CD4-positive, alpha-beta memory T cell (primary cell): Measurements from ENCODE around the gene SCTR. TPM values are rescaled to one million over a fixed set of nuclear protein-coding genes. Genes with fewer than 3 reads are reported as not detected.

Experiments
- CTCF ChIA-PET: fragments of 350-600 bp; sonication (Branson Sonifier 250); formaldehyde crosslinking; loops from one replicate; lab custom pipeline; 2021; ENCODE audit warnings: inconsistent platforms; ENCODE audit not compliant: partially characterized antibody; lab: Charles Lee
- POLR2A ChIA-PET: fragments of 350-600 bp; sonication (Branson Sonifier 250); formaldehyde crosslinking; loops from one replicate; lab custom pipeline; 2021; ENCODE audit not compliant: partially characterized antibody; lab: Charles Lee
- DNase-seq, 5 donors: peaks; one replicate each; pipeline versions ENCODE4 v3.0.0 to v3.0.0-alpha.2; 2020 to 2022; ENCODE audit warnings: mixed read lengths in 1 of 5
- H3K27ac ChIP-seq: one replicate; pipeline ENCODE4 v1.7.0; 2013; ENCODE audit warnings: low read depth, low read length
- H3K27me3 ChIP-seq: 2 replicates; pipeline ENCODE4 v1.7.0; 2013; ENCODE audit warnings: mild to moderate bottlenecking, low read length, moderate library complexity; ENCODE audit not compliant: insufficient read depth
- H3K36me3 ChIP-seq: 2 replicates; pipeline ENCODE4 v1.7.0; 2013; ENCODE audit warnings: mild to moderate bottlenecking, low read length, moderate library complexity; ENCODE audit not compliant: insufficient read depth
- H3K4me1 ChIP-seq: 2 replicates; pipeline ENCODE4 v1.7.0; 2013; ENCODE audit warnings: mild to moderate bottlenecking, low read length, moderate library complexity; ENCODE audit not compliant: insufficient read depth
- H3K4me3 ChIP-seq, 2 donors: one replicate each; pipeline ENCODE4 v1.7.0; 2013; ENCODE audit warnings: low read length in 2 of 2, mild to moderate bottlenecking in 1 of 2
- H3K9me3 ChIP-seq, 2 donors: one replicate each; pipeline ENCODE4 v1.7.0; 2013; ENCODE audit warnings: low read length in 2 of 2, control low read depth in 1 of 2; ENCODE audit not compliant: control insufficient read depth in 1 of 2
- H3K27ac Mint-ChIP-seq, 7 donors: one replicate each; pipeline ENCODE4 v1.8.0; 2020 to 2021; ENCODE audit warnings: mixed read lengths in 7 of 7, mild to moderate bottlenecking in 6 of 7, inconsistent platforms in 3 of 7, moderate library complexity in 3 of 7
- H3K27me3 Mint-ChIP-seq, 2 donors: one replicate each; pipeline ENCODE4 v1.8.0; 2020 to 2021; ENCODE audit warnings: mixed read lengths in 2 of 2
- H3K36me3 Mint-ChIP-seq, 2 donors: one replicate each; pipeline ENCODE4 v1.8.0; 2020 to 2021; ENCODE audit warnings: mixed read lengths in 2 of 2, inconsistent platforms in 1 of 2, mild to moderate bottlenecking in 1 of 2
- H3K4me1 Mint-ChIP-seq, 4 donors: one replicate each; pipeline ENCODE4 v1.8.0; 2020 to 2021; ENCODE audit warnings: mixed read lengths in 4 of 4, mild to moderate bottlenecking in 1 of 4
- H3K4me3 Mint-ChIP-seq, 8 donors: one replicate each; pipeline ENCODE4 v1.8.0; 2020 to 2021; ENCODE audit warnings: mixed read lengths in 8 of 8, mild to moderate bottlenecking in 7 of 8, moderate library complexity in 6 of 8, inconsistent platforms in 3 of 8
- H3K9me3 Mint-ChIP-seq, 8 donors: one replicate each; pipeline ENCODE4 v1.8.0; 2020 to 2021; ENCODE audit warnings: mixed read lengths in 8 of 8, mild to moderate bottlenecking in 5 of 8, inconsistent platforms in 3 of 8, moderate library complexity in 1 of 8
- intact Hi-C: fragments of 100-400 bp; cut with micrococcal nuclease; formaldehyde crosslinking; loops from one replicate; pipeline ENCODE4 v1.15.1; 2023
- polyA plus RNA-seq, 2 donors: library from polyadenylated mRNA; unstranded; fragments of 300-500 nt; fragmentation: Illumina TruSeq; gene quantifications; one replicate each; pipeline ENCODE4 v1.2.3, GENCODE V29; 2021
- total RNA-seq, 2 experiments: library from RNA; stranded (reverse); gene quantifications; one replicate each; pipeline ENCODE4 v1.2.3, GENCODE V29; 2021

SCTR gene
- total and polyA plus RNA-seq, 4 experiments from 2014 or later: not detected

- Mint-ChIP-seq H3K27me3 (peaks cover 0 to 7% of the 10 kb centered on the region in 2 donors), H3K9me3 (no peaks in the 10 kb centered on the region), H3K36me3 (no peaks in the 10 kb centered on the region), H3K4me3 (no peak overlapping the region), H3K4me1 (no peaks in the 10 kb centered on the region), H3K27ac (no peak overlapping the region)
- ChIA-PET POLR2A (no interaction called here), CTCF (interaction anchor here (1.3 kb wide), 1 partner anchor 14 kb away, joined by 6 read pairs; no protein-coding TSS in a partner anchor)
- no peak overlapping the region for H3K27ac ChIP-seq
- no peaks in the 10 kb centered on the region for H3K36me3 ChIP-seq
- H3K9me3 ChIP-seq: no peaks in the 10 kb centered on the region
- DNase-seq: no peak
- H3K4me1 ChIP-seq: no peaks in the 10 kb centered on the region
- H3K4me3 ChIP-seq: no peak overlapping the region
- no peaks in the 10 kb centered on the region for H3K27me3 ChIP-seq
- intact Hi-C loops: no loop called here
Observed at GRCh38 chr2:119464981-119465380, 59.3 kb downstream of the SCTR start.

- no peaks in the 10 kb centered on the region for H3K9me3 ChIP-seq
- H3K27me3 ChIP-seq: no peaks in the 10 kb centered on the region
- H3K27ac Mint-ChIP-seq: peak overlapping the region in 1 of 7 donors; percentile 57
- no peaks in the 10 kb centered on the region for H3K4me1 Mint-ChIP-seq
- H3K4me3 Mint-ChIP-seq: no peak overlapping the region
- POLR2A ChIA-PET: no interaction called here
- H3K36me3 ChIP-seq: no peaks in the 10 kb centered on the region
- H3K9me3 Mint-ChIP-seq: no peaks in the 10 kb centered on the region
- H3K4me1 ChIP-seq: no peaks in the 10 kb centered on the region
- H3K36me3 Mint-ChIP-seq: no peaks in the 10 kb centered on the region
- intact Hi-C loops: no loop called here
- CTCF ChIA-PET: interaction anchor here (1.3 kb wide), 1 partner anchor 15 kb away, joined by 6 read pairs; no protein-coding TSS in a partner anchor
- no peak for DNase-seq
- no peak overlapping the region for H3K27ac ChIP-seq
- peaks cover 0 to 4% of the 10 kb centered on the region in 2 donors for H3K27me3 Mint-ChIP-seq
- no peak overlapping the region for H3K4me3 ChIP-seq
Observed at GRCh38 chr2:119463990-119464389, 60.3 kb downstream of the SCTR start.

DNA sequence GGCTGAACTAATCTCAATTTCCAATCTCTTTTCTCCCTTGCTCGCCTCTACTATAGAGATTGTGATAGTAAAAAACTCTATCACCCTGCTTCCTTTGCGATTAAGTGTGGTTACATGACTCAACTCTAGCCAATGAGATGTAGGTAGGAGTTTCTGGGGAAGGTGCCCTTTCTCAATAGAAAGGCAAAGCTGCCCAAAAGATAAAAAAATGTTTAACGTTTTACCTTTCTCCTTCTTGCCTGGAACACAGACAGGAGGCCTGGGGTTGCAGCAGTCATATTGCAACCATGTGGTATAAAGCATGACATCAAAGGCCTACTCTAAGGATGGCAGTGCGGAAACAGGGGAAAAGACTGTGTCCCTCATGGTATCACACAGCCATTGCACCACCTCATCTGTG lies 61.1 kb downstream of the SCTR start:
- no peaks in the 10 kb centered on the region for H3K9me3 Mint-ChIP-seq
- no peaks in the 10 kb centered on the region for H3K36me3 Mint-ChIP-seq
- Histone ChIP-seq H3K4me3 (no peak overlapping the region), H3K36me3 (no peaks in the 10 kb centered on the region), H3K9me3 (no peaks in the 10 kb centered on the region), H3K4me1 (no peaks in the 10 kb centered on the region), H3K27me3 (no peaks in the 10 kb centered on the region), H3K27ac (no peak overlapping the region)
- H3K4me1 Mint-ChIP-seq: no peaks in the 10 kb centered on the region
- POLR2A ChIA-PET: no interaction called here
- H3K27ac Mint-ChIP-seq: no peak overlapping the region
- intact Hi-C loops: no loop called here
- CTCF ChIA-PET: no interaction called here
- H3K4me3 Mint-ChIP-seq: no peak overlapping the region
- peaks cover 0 to 2% of the 10 kb centered on the region in 2 donors for H3K27me3 Mint-ChIP-seq
- no peak for DNase-seq

- H3K4me1 ChIP-seq: no peaks in the 10 kb centered on the region
Observed at GRCh38 chr2:119462574-119462973, 61.7 kb downstream of the SCTR start.

GRCh38 chr2:119461811-119462210 lies 62.5 kb downstream of the SCTR start:
- POLR2A ChIA-PET: no interaction called here
- no peaks in the 10 kb centered on the region for H3K4me1 Mint-ChIP-seq
- CTCF ChIA-PET: no interaction called here

More at GRCh38 chr2:119462574-119462973, 61.7 kb downstream of the SCTR start:
- Histone ChIP-seq H3K9me3 (no peaks in the 10 kb centered on the region), H3K4me3 (no peak overlapping the region), H3K27ac (no peak overlapping the region), H3K27me3 (no peaks in the 10 kb centered on the region), H3K36me3 (no peaks in the 10 kb centered on the region)
- ChIA-PET CTCF (no interaction called here), POLR2A (no interaction called here)
- no peak for DNase-seq
- Mint-ChIP-seq H3K36me3 (no peaks in the 10 kb centered on the region), H3K4me1 (no peaks in the 10 kb centered on the region), H3K9me3 (no peaks in the 10 kb centered on the region), H3K4me3 (no peak overlapping the region), H3K27me3 (peaks cover 0 to 2% of the 10 kb centered on the region in 2 donors), H3K27ac (no peak overlapping the region)
- intact Hi-C loops: no loop called here

DNA sequence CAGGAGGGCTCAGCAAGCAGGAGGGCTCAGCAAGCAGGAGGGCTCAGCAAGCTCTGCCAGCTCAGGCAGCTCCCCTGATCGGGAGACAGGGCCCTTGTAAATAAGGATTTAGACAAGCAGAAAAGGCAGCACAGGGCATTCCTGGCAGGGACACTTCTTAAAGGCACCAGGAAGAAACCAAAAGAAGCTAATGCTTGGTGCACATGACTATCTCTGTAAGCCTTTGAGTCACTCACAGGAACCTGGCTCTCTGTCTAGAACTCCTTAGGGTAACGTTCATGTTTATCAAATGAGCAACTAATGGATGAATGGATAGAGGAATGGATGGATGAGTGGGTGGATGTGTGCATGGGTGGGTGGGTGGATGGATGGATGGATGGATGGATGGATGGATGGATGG lies 64.2 kb downstream of the SCTR start:
- H3K4me1 ChIP-seq: no peaks in the 10 kb centered on the region
- ChIA-PET CTCF (no interaction called here), POLR2A (no interaction called here)
- no peaks in the 10 kb centered on the region for H3K27me3 ChIP-seq
- no peak for DNase-seq
- Mint-ChIP-seq H3K9me3 (no peaks in the 10 kb centered on the region), H3K4me3 (no peak overlapping the region), H3K27ac (no peak overlapping the region), H3K36me3 (no peaks in the 10 kb centered on the region), H3K4me1 (no peaks in the 10 kb centered on the region), H3K27me3 (peaks cover 4 to 5% of the 10 kb centered on the region in 2 donors)
- intact Hi-C loops: no loop called here
- no peak overlapping the region for H3K4me3 ChIP-seq
- H3K27ac ChIP-seq: no peak overlapping the region
- no peaks in the 10 kb centered on the region for H3K36me3 ChIP-seq
- H3K9me3 ChIP-seq: no peaks in the 10 kb centered on the region

More at GRCh38 chr2:119461811-119462210, 62.5 kb downstream of the SCTR start:
- H3K27ac Mint-ChIP-seq: no peak overlapping the region
- H3K36me3 ChIP-seq: no peaks in the 10 kb centered on the region
- no peaks in the 10 kb centered on the region for H3K9me3 ChIP-seq
- intact Hi-C loops: no loop called here
- H3K4me3 ChIP-seq: no peak overlapping the region
- no peaks in the 10 kb centered on the region for H3K27me3 ChIP-seq
- no peaks in the 10 kb centered on the region for H3K4me1 ChIP-seq
- no peak overlapping the region for H3K27ac ChIP-seq
- peaks cover 0 to 2% of the 10 kb centered on the region in 2 donors for H3K27me3 Mint-ChIP-seq
- H3K4me3 Mint-ChIP-seq: no peak overlapping the region
- no peak for DNase-seq
- no peaks in the 10 kb centered on the region for H3K9me3 Mint-ChIP-seq
- no peaks in the 10 kb centered on the region for H3K36me3 Mint-ChIP-seq

DNA sequence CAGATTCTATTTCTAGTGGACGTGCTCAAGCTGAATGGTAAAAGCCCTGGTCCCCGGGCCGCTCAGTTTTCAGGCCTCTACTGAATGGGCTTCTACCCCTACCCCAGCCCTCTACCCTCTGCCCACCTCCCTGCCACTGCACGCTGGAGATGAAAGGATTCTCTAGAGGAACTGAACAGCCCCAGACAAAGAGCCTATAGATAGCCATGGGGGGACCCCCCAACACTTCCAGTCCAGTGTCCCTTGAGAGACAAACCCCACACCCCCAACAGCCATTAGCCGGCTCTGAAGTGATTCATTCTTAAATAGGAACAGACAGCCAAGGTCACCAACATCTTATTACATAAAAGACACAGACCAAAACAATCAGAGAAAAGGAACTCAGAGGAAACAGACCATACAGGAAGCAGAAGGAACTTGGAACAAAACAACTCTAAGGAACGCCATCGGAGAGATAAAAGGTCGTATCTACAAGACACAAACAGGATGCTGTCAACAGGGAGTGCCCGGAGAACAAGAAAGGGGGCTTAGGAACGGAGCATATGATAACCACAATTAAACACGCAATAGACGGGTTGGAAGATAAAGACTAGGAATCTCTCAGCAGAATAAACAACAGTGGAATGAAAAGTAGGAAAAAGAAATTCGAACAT lies 69.1 kb downstream of the SCTR start:
- intact Hi-C loops: no loop called here
- Histone ChIP-seq H3K9me3 (no peaks in the 10 kb centered on the region), H3K4me1 (no peaks in the 10 kb centered on the region), H3K27me3 (peaks cover 6% of the 10 kb centered on the region), H3K27ac (no peak overlapping the region), H3K4me3 (no peak overlapping the region), H3K36me3 (no peaks in the 10 kb centered on the region)
- H3K36me3 Mint-ChIP-seq: no peaks in the 10 kb centered on the region
- CTCF ChIA-PET: interaction anchor here (0.7 to 1.1 kb wide), 2 partner anchors 21 to 1845 kb away, joined by 3 to 4 read pairs; no protein-coding TSS in a partner anchor
- no peak overlapping the region for H3K4me3 Mint-ChIP-seq
- no peaks in the 10 kb centered on the region for H3K9me3 Mint-ChIP-seq
- POLR2A ChIA-PET: no interaction called here
- peaks cover 10 to 11% of the 10 kb centered on the region in 2 donors for H3K27me3 Mint-ChIP-seq
- no peak overlapping the region for H3K27ac Mint-ChIP-seq
- no peak for DNase-seq
- no peaks in the 10 kb centered on the region for H3K4me1 Mint-ChIP-seq
